Heart right ventricle (tissue), 16 donors: ENCODE results near the gene ZDHHC18. TPM values are rescaled to one million over a fixed set of nuclear protein-coding genes. Genes with fewer than 3 reads are reported as not detected.

Experiments used
- ATAC-seq, 8 donors: fragments of 200-7000 bp; cut with Tn5 transposase; one replicate each; pipeline ENCODE4 v1.9.1; 2020; ENCODE audit warnings: mild to moderate bottlenecking in 8 of 8, moderate library complexity in 8 of 8, moderate number of reproducible peaks in 1 of 8
- DNase-seq, 2 donors: peaks; one replicate each; pipeline ENCODE4 v3.0.0-alpha.2; 2020
- H3K27ac ChIP-seq, 10 donors: fragments of 200-600 bp; sonication (generic) in 2 of 10; one replicate each; pipeline versions ENCODE4 v1.5.0 to v1.8.0; 2020 to 2022; ENCODE audit warnings: mild to moderate bottlenecking in 3 of 10
- H3K27me3 ChIP-seq, 7 donors: fragments of 200-600 bp; one replicate each; pipeline ENCODE4 v1.8.0; 2021 to 2022; ENCODE audit warnings: mild to moderate bottlenecking in 2 of 7
- H3K36me3 ChIP-seq, 9 donors: fragments of 200-600 bp; sonication (generic) in 1 of 9; one replicate each; pipeline versions ENCODE4 v1.5.0 to v1.8.0; 2020 to 2022; ENCODE audit warnings: mild to moderate bottlenecking in 2 of 9
- H3K4me1 ChIP-seq, 9 donors: fragments of 200-600 bp; sonication (generic) in 1 of 9; one replicate each; pipeline versions ENCODE4 v1.5.0 to v1.8.0; 2020 to 2022; ENCODE audit warnings: mild to moderate bottlenecking in 4 of 9
- H3K4me3 ChIP-seq, 10 donors: fragments of 200-600 bp; sonication (generic) in 2 of 10; one replicate each; pipeline versions ENCODE4 v1.5.0 to v1.8.0; 2020 to 2022; ENCODE audit warnings: mild to moderate bottlenecking in 7 of 10, moderate library complexity in 2 of 10
- H3K9me3 ChIP-seq, 11 donors: fragments of 200-600 bp in 10 of 11; sonication (generic) in 2 of 11; one replicate each; pipeline versions ENCODE4 v1.5.0 to v1.8.0; 2013 to 2022; ENCODE audit warnings: mild to moderate bottlenecking in 2 of 11, control low read depth in 1 of 11, moderate library complexity in 1 of 11
- WGBS, 2 donors: extraction: QIAGEN DNeasy Blood & Tissue Kit; methylation state at CpG; one replicate each; pipeline ENCODE4 v1.1.7; 2013; ENCODE audit warnings: inconsistent platforms in 1 of 2; 5-methylcytosine and 5-hydroxymethylcytosine counted together
- intact Hi-C, 10 donors: fragments of 100-400 bp; cut with DNase I; formaldehyde crosslinking; loops; one replicate each; pipeline versions ENCODE4 v1.11.1 to v1.14.2; 2022
- polyA plus RNA-seq, 2 donors: library from polyadenylated mRNA; stranded (reverse); fragments of 200-250 nt; gene quantifications; one replicate each; pipeline ENCODE4 v1.2.3, GENCODE V29; 2013
- total RNA-seq, 10 donors: library from RNA; stranded (reverse); fragmentation: NEBNext Ultra II Directional in 3 of 10; extraction: Animal tissue kit (Norgen Biotek cat#: 25700) in 3 of 10; gene quantifications; one replicate each; pipeline versions ENCODE4 v1.2.1 to v1.2.4, GENCODE V29; 2021 to 2023
- TF ChIP-seq, protein P1 (sequence below), 9 donors: fragments of 200-600 bp; sonication (generic) in 2 of 9; IDR thresholded peaks; one replicate each; pipeline versions ENCODE4 v1.5.0 to v1.8.0; 2021 to 2022; ENCODE audit warnings: antibody characterized with exemption in 9 of 9, mild to moderate bottlenecking in 5 of 9, moderate library complexity in 1 of 9
- donor health status: Arrhythmogenic right ventricular cardiomyopathy.
- donor health status: ischemic (EF 13 %, LVEDD 7.1; RV severe dilation, severe dysfunction).
- donor health status: healthy with polysubstance abuse.
- donor health status: DM: no; HTN: yes; CAD: no.
- donor health status: DM: no; HTN: no; CAD: no.
- donor health status: ischemic (EF 25% LVEDD 6.9; RV normal size, moderate dysfunction).
- donor health status: ischemic (EF 25% LVEDD 5.7; RV mildly dilated, moderate dysfunction).
- donor health status: healthy.
- donor health status: DM: yes; HTN: yes; CAD: no.
- donor health status: Ischemic cardiomyopathy.
- donor health status: ischemic (EF 35%, LVEDD 5.7; RV mildly dilated, moderate dysfunction).
- donor health status: nonischemic (EF 11% LVEDD 7.7; RV severe dilation, severe dysfunction).
- donor health status: DM: yes; HTN: yes; CAD: no.
- donor health status: PGD.
- donor health status: ischemic (EF 29% LVEDD 5.4; RV normal size, mild dysfunction).
- donor health status: nonischemic (EF 23%, LVEDD 6.1; RV moderate dilation, normal function).

Gene ZDHHC18
- total and polyA plus RNA-seq, 12 donors = 7.4 to 19.1 (median 11.8) TPM

DNA sequence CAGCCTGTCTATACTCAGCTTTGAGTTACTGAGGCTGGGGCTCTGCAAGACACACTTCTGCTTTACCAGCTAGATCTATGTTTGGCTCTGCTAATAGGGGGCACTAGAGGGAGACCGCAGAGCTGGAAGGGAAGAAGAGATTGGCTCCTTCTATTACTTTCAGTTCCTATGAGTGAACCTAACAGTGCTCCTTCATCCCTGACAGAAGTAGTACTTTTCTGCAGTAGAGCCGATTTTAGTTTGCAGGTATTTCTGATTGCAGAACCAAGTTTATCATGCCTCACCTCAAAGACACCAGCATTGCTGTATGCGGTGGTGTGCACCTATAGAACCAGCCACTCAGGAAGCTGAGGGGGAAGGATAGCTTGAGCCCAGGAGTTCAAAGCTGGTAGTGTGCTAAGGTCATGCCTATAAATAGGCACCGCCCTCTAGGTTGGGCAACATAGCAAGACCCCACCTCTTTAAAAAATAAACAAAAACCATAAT is 5.7 kb upstream of the ZDHHC18 start:
- DNase-seq (no peak), ATAC-seq (peak in 5 of 8 donors; percentile 51 to 67 (median 56))
- Histone ChIP-seq H3K27ac (peak overlapping the region in 1 of 10 donors; percentile 38), H3K27me3 (no peaks in the 10 kb centered on the region), H3K9me3 (no peaks in the 10 kb centered on the region), H3K36me3 (no peaks in the 10 kb centered on the region), H3K4me1 (peaks cover 0 to 22% (median 3%) of the 10 kb centered on the region in 9 donors), H3K4me3 (no peak overlapping the region)
- WGBS, 2 donors = 75 to 79% methylated on average over 4 of the region's 4 CpGs
- intact Hi-C loops = no loop called here
- TF ChIP-seq, protein P1, sequence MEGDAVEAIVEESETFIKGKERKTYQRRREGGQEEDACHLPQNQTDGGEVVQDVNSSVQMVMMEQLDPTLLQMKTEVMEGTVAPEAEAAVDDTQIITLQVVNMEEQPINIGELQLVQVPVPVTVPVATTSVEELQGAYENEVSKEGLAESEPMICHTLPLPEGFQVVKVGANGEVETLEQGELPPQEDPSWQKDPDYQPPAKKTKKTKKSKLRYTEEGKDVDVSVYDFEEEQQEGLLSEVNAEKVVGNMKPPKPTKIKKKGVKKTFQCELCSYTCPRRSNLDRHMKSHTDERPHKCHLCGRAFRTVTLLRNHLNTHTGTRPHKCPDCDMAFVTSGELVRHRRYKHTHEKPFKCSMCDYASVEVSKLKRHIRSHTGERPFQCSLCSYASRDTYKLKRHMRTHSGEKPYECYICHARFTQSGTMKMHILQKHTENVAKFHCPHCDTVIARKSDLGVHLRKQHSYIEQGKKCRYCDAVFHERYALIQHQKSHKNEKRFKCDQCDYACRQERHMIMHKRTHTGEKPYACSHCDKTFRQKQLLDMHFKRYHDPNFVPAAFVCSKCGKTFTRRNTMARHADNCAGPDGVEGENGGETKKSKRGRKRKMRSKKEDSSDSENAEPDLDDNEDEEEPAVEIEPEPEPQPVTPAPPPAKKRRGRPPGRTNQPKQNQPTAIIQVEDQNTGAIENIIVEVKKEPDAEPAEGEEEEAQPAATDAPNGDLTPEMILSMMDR (IDR thresholded peaks at IDR 0.05) = peak in 2 of 9 donors; percentile 11 to 48

DNA sequence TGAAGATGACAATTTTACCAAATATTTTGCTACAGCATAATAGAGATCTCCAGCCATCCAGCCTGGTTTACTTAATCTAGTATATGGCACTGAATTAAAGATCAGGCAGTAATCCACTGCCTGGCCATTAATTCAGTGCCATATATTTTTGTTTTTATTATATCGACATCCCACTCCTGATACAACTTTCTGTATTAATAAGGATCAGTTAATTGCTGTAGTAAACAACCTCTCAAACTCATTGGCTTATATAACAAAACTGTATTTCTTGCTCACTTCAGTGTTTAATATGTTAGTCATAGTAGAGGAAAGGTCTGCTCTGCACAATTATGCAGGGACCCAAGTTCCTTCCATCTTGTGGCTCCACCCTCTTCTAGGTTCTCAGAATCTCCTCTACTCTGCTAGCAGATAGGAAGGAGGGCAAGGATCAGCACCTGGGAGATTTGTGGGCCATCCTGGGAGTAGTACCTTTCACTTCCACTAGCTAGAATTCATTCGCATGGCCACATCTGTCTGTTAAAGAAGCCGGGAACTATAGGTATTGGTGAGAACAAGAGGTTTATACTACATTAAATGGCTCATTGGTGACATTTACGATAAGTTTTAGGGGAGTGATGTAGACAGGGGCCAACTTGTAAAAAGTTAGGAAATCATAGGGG is 3.6 kb upstream of the ZDHHC18 start:
- no peaks in the 10 kb centered on the region for H3K27me3 ChIP-seq
- H3K4me1 ChIP-seq = peaks cover 4 to 32% (median 13%) of the 10 kb centered on the region in 9 donors
- H3K27ac ChIP-seq = no peak overlapping the region
- TF ChIP-seq, protein P1 (IDR thresholded peaks at IDR 0.05) = no peak
- H3K4me3 ChIP-seq = no peak overlapping the region
- H3K9me3 ChIP-seq = no peaks in the 10 kb centered on the region
- intact Hi-C loops = no loop called here
- ATAC-seq = no peak
- 94 to 95% methylated on average over 4 of the region's 4 CpGs for WGBS, 2 donors
- H3K36me3 ChIP-seq = no peaks in the 10 kb centered on the region
- DNase-seq = no peak

DNA sequence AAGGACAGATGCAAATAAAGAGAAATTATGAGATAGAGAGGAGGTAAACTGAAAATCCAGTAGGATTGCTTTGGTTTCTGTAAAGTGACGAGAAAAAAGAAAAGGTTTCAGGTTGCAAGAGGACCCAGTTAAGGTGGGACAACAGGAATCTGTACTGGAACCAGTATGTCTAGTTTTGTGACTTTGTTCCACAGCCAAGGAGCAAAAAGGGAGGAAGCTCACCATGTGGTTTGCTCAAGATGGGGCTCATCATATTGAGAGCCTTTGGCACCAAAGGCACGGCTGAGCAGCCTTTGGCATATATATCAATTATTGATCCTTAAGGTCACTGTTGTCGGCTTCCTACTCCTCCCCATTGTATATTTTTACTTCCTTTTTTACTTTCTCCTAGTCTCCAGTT is 1.8 kb upstream of the ZDHHC18 start:
- Histone ChIP-seq H3K27ac (no peak overlapping the region), H3K9me3 (no peaks in the 10 kb centered on the region), H3K36me3 (peaks cover 0 to 6% (median 0%) of the 10 kb centered on the region in 9 donors), H3K27me3 (no peaks in the 10 kb centered on the region), H3K4me3 (no peak overlapping the region), H3K4me1 (peaks cover 12 to 50% (median 32%) of the 10 kb centered on the region in 9 donors)
- ATAC-seq (no peak), DNase-seq (no peak)
- TF ChIP-seq, protein P1 (IDR thresholded peaks at IDR 0.05) = no peak
- WGBS, 2 donors = 93% methylated on average over 3 of the region's 3 CpGs
- intact Hi-C loops = no loop called here

DNA sequence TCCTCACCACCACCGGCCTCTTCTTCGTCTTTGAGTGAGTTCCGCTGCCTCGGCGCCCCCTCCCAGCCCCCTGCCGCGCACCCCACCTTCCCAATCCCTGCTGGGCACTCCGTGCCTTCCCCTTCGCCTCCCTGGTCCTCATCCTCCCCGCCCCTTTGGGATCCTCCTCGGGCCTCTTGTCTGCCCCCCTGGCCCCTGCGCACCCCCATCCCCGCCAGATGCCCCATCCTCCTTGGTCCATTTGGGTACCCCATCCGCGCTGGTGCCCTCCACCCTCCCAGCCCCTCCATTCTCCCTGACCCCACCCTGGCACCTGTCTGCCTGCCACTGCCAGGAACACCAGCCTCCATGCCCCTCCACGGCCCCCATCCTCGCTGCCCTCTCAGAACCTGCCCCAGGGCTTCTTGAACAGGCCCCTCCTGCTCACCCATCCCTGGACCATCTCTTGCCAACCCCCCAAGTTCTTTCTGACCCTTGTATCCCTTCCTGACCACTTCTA is 667 bp downstream of the ZDHHC18 start:
- peak in 2 of 8 donors; percentile 2 to 27 for ATAC-seq

More for the DNA sequence above, 667 bp downstream of the ZDHHC18 start:
- Histone ChIP-seq H3K4me1 (peaks cover 12 to 50% (median 36%) of the 10 kb centered on the region in 9 donors), H3K4me3 (peak overlapping the region; percentile 66 to 93 (median 73)), H3K9me3 (no peaks in the 10 kb centered on the region), H3K36me3 (peaks cover 0 to 22% (median 0%) of the 10 kb centered on the region in 9 donors), H3K27ac (peak overlapping the region; percentile 13 to 90 (median 78)), H3K27me3 (no peaks in the 10 kb centered on the region)
- TF ChIP-seq, protein P1 (IDR thresholded peaks at IDR 0.05) = no peak
- intact Hi-C loops = no loop called here
- 5 to 6% methylated on average over 16 to 17 of the region's 17 CpGs for WGBS, 2 donors
- DNase-seq = no peak
